Activated CD4-positive, alpha-beta T cell treated with anti-CD3 and anti-CD28 coated beads, Interleukin-2, amount 10 ng/mL, durations not matched to agents 7 days and 5 days (primary cell): ENCODE measurements around the gene LMF1. TPM values are rescaled to one million over a fixed set of nuclear protein-coding genes. Genes with fewer than 3 reads are reported as not detected.
A peak's percentile ranks its signal among the peaks of the same experiment; 100 is the strongest.

Experiments used
- CTCF ChIA-PET: fragments of 350-600 bp; sonication (Branson Sonifier 250); formaldehyde crosslinking; loops from one replicate; lab custom pipeline; 2021; ENCODE audit warnings: antibody characterized with exemption; lab: Charles Lee
- POLR2A ChIA-PET: fragments of 350-600 bp; sonication (Branson Sonifier 250); formaldehyde crosslinking; loops from one replicate; lab custom pipeline; 2021; ENCODE audit warnings: antibody characterized with exemption; lab: Charles Lee
- DNase-seq: peaks from one replicate; pipeline ENCODE4 v3.0.0-alpha.2; 2020
- H3K27ac Mint-ChIP-seq: one replicate; pipeline ENCODE4 v1.8.0; 2021; ENCODE audit warnings: mild to moderate bottlenecking, moderate library complexity, mixed read lengths
- H3K27me3 Mint-ChIP-seq: one replicate; pipeline ENCODE4 v1.8.0; 2021; ENCODE audit warnings: mixed read lengths
- H3K36me3 Mint-ChIP-seq: one replicate; pipeline ENCODE4 v1.8.0; 2021; ENCODE audit warnings: low read depth, mixed read lengths
- H3K4me1 Mint-ChIP-seq: one replicate; pipeline ENCODE4 v1.8.0; 2021; ENCODE audit warnings: mixed read lengths
- H3K4me3 Mint-ChIP-seq: one replicate; pipeline ENCODE4 v1.8.0; 2021; ENCODE audit warnings: mild to moderate bottlenecking, moderate library complexity, mixed read lengths
- H3K9me3 Mint-ChIP-seq: one replicate; pipeline ENCODE4 v1.8.0; 2021; ENCODE audit warnings: mixed read lengths
- total RNA-seq, 2 experiments: library from RNA; stranded (reverse); gene quantifications; one replicate each; pipeline ENCODE4 v1.2.3, GENCODE V29; 2021

The LMF1 gene
- total RNA-seq: 10 to 100 TPM; 20.5 to 23.0 TPM

DNA sequence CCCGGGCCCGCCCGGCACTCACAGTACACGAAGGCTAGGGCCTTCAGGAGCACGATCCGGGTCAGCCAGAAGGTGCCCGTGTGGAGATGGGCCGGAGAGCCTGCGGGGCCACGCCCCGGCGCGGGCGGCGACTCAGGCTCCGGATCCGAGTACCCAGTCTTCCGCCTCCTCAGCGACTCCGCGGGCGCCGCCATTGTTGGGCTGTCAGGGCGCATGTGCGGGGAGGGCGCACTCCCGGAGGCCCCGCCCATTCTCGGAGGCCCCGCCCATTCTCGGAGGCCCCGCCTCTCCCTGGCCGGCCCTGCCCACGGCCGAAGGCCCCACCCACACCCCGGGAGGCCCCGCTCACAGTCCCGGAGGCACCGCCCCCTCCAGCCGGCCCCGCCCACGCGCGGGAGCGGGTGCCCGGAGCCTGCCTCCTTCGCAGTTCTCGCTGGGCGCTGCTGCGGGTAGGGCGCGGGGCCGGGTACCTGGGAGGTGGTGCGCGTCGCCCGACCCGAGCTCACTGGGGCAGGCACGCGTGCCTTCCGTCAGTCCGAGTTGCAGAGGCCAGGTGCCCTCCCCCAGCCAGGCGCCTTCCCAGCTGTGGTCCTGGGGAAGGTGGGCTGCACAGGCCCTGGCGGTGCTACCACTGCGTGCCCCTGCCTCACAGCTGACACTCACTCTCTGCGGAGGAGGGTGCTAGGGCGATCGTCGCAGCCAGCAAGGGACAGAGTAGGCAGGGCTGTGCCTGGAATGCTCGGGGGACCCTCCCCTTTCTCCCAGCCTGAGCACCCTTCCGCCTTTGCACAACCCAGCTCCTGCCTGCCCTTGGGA lies at the start of gene LMF1:
Gene LMF1, minus strand, starts transcription at position 219 of the 816 bp plus-strand sequence. Its CDS starts 4 bp downstream, at position 215.
- Mint-ChIP-seq H3K27me3 (peaks cover 5% of the 10 kb centered on the region), H3K27ac (peak within 1 kb of the TSS; percentile 79), H3K4me3 (peak within 1 kb of the TSS; percentile 73), H3K9me3 (no peaks in the 10 kb centered on the region), H3K36me3 (peaks cover 7% of the 10 kb centered on the region), H3K4me1 (peaks cover 22% of the 10 kb centered on the region)
- POLR2A ChIA-PET: no interaction called here
- DNase-seq: peak; percentile 96
- CTCF ChIA-PET: interaction anchor here (1.4 kb wide), 1 partner anchor 11 kb away, joined by 5 read pairs; the partner anchor contains the start of gene SOX8

DNA sequence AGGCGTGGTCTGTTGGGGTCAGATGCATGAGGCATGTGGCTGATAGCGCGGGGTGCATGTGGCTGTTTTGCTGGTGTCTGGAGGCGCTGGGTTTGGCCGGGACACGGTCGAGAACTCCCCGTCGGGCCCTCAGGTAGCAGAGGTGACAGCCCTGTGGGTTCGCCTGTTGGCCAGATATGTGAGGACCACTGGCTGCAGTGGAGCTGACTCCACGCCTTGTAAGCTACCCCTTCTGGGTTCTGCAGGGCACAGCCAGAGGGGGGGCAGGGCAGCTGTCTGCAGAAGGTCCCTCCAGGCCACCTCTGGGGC lies 49.3 kb upstream of the LMF1 start:
- no peaks in the 10 kb centered on the region for H3K4me1 Mint-ChIP-seq

DNA sequence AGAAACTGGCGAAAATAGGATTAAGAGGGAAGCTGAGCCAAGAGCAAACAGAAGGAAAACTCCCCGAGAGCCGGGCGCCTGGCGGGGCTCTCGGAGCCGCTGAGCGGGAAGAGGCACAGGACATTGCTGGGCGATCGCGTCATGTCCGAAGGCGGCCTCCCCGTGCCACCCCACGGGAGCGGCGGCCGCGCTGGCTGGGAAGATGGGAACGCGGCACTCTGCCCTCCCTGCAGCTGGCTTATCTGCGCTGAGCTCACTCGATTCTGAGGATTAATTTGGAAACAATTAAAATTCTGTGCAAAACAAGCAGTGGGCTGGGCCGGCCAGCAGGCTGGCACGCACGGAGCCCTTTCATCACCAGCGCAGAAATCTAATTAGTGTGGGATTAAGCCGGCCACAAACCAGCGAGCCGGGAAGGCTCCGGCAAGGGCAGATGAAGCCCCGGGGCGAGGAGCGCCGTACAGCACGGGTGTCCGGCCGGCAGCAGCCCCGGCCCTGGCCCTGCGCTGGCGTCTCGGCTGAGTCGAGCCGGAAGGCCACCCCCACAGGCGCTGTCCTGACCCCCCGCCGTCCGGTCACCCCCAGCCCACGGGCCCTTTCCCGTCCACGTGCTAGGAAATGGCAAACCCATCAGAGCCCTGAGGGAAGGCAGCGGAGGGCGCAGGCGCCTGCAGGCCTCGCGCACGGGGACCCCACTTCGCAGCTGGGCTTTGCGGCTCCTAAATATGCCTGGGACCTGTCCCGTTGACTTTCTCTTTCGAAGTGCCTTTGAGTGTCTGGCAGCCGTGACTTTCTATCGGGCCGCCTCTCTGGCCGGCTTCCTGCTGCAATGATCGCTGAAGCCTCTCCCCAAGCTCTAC lies 48.7 kb upstream of the LMF1 start:
- no peak overlapping the region for H3K27ac Mint-ChIP-seq
- POLR2A ChIA-PET: no interaction called here
- H3K4me1 Mint-ChIP-seq: no peaks in the 10 kb centered on the region
- no peak for DNase-seq
- H3K9me3 Mint-ChIP-seq: no peaks in the 10 kb centered on the region
- H3K4me3 Mint-ChIP-seq: no peak overlapping the region
- H3K36me3 Mint-ChIP-seq: no peaks in the 10 kb centered on the region
- H3K27me3 Mint-ChIP-seq: no peaks in the 10 kb centered on the region
- CTCF ChIA-PET: no interaction called here

More for the DNA sequence above, 49.3 kb upstream of the LMF1 start:
- CTCF ChIA-PET: no interaction called here
- no peaks in the 10 kb centered on the region for H3K36me3 Mint-ChIP-seq
- DNase-seq: no peak
- H3K4me3 Mint-ChIP-seq: no peak overlapping the region
- no peak overlapping the region for H3K27ac Mint-ChIP-seq
- no peaks in the 10 kb centered on the region for H3K27me3 Mint-ChIP-seq
- H3K9me3 Mint-ChIP-seq: no peaks in the 10 kb centered on the region
- POLR2A ChIA-PET: no interaction called here

DNA sequence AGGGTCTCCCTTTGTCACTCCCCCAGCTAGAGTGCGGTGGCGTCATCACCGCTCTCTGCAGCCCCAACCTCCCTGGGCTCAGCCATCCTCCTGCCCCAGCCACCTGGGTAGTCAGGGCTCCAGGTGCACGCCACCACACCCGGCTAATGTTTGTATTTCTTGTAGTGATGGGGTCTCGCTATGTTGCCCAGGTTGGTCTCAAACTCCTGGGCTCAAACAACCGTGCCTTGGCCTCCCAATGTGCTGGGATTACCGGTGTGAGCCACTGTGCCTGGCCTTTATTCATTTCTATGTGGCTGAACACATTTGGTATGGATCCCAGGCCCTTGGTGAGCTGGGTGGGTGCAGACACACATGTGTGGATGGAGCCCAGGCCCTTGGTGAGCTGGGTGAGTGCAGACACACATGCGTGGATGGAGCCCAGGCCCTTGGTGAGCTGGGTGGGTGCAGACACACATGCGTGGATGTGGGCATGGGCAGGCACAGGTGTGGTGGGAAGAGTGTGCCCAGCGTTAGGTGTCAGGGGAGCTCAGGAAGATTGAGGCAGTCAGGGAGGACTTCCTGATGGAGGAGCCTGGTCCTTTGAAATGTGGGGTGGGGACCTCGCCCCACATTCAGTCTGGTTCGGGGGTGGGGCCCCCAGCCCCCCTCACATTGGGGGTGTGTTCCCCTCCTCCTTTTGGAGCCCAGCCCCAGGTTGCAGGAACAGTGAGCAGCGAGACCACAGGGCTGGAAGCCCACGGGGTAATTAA lies 47.8 kb upstream of the LMF1 start:
- no peaks in the 10 kb centered on the region for H3K27me3 Mint-ChIP-seq
- no peak overlapping the region for H3K4me3 Mint-ChIP-seq
- DNase-seq: no peak
- no peaks in the 10 kb centered on the region for H3K4me1 Mint-ChIP-seq
- no peaks in the 10 kb centered on the region for H3K9me3 Mint-ChIP-seq
- H3K27ac Mint-ChIP-seq: no peak overlapping the region
- POLR2A ChIA-PET: no interaction called here
- H3K36me3 Mint-ChIP-seq: no peaks in the 10 kb centered on the region
- CTCF ChIA-PET: no interaction called here

DNA sequence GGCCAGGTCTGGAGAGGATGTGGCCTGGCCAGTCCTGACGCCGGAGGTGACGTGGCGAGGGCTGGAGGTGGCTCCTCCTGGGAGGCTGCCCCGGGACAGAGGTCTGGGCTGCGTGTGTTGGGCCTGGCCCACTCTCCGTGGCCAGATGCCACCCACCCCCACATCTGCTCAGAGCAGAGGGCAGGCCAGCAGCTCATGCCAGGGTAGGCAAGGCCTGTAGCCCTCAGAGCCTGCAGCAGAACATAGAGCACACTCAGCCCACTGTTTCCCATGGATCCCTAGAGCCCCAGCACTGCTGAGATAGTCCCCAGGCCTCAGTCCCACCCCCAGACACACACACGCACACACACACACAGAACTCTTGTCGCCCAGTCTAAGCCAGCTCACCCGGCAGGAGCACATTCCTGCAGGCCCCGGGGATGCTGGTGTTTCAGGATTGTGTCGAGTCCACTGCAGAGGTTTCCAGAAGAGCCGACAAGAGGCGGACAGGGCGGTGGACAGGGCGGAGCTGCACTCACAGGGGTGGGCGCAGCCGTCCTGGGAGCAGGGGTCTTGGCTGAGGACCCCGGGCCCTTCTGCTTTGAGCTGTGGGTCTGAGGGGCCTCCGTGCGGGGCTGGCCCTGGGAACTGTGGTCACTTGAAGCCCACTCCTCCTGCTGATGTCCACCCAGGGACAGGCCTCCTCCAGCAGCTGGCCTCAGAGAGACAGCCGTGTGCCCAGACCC lies 44.1 kb upstream of the LMF1 start:
- no peak for DNase-seq
- ChIA-PET CTCF (interaction anchor here (0.5 to 1.0 kb wide), 2 partner anchors 42 to 1343 kb away, joined by 3 read pairs; no protein-coding TSS in a partner anchor), POLR2A (no interaction called here)
- H3K36me3 Mint-ChIP-seq: no peaks in the 10 kb centered on the region
- no peaks in the 10 kb centered on the region for H3K9me3 Mint-ChIP-seq
- H3K27ac Mint-ChIP-seq: no peak overlapping the region
- no peaks in the 10 kb centered on the region for H3K4me1 Mint-ChIP-seq
- no peaks in the 10 kb centered on the region for H3K27me3 Mint-ChIP-seq
- H3K4me3 Mint-ChIP-seq: no peak overlapping the region

DNA sequence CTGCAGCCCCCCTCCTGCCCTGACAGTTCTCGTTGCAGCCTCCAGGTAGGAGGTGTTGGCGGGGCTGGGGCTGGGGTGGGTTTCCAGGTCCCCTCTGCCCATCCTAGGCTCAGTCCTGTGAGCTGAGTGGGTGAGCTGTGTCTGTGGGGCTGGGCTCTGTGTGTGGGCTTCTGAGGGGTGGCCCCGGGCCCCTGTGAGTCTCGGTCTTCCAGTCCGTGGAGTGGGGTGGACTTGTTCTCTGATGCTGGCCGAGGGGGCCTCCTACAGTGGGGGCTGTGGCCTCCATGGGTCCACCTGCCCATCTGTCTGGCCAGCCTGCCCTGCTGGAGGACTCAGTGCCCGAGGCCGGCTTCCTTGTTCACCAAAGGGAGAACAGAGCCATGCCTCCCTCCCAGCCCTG lies 43.4 kb upstream of the LMF1 start:
- Mint-ChIP-seq H3K9me3 (no peaks in the 10 kb centered on the region), H3K4me3 (no peak overlapping the region), H3K4me1 (no peaks in the 10 kb centered on the region), H3K27me3 (no peaks in the 10 kb centered on the region), H3K36me3 (no peaks in the 10 kb centered on the region), H3K27ac (no peak overlapping the region)
- POLR2A ChIA-PET: no interaction called here
- CTCF ChIA-PET: no interaction called here
- no peak for DNase-seq

DNA sequence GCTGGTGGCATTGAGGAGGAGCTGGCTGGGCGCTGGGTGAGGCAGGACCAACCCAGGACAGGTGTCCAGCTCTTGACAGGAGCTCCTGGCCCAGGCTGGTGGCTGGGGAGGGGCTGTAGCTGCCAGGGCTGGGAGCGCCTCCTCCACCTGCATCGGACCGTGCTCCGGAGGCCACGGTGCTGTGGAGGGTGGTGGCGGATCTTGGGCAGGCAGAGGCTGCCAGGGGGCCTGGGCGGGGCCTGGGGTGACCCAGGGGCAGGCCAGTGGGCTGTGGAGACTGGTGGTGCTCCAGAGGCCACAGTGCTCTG lies 42.8 kb upstream of the LMF1 start:
- CTCF ChIA-PET: no interaction called here
- Mint-ChIP-seq H3K9me3 (no peaks in the 10 kb centered on the region), H3K27me3 (peaks cover 4% of the 10 kb centered on the region), H3K36me3 (no peaks in the 10 kb centered on the region), H3K4me3 (no peak overlapping the region), H3K4me1 (no peaks in the 10 kb centered on the region), H3K27ac (no peak overlapping the region)
- no peak for DNase-seq
- POLR2A ChIA-PET: no interaction called here

DNA sequence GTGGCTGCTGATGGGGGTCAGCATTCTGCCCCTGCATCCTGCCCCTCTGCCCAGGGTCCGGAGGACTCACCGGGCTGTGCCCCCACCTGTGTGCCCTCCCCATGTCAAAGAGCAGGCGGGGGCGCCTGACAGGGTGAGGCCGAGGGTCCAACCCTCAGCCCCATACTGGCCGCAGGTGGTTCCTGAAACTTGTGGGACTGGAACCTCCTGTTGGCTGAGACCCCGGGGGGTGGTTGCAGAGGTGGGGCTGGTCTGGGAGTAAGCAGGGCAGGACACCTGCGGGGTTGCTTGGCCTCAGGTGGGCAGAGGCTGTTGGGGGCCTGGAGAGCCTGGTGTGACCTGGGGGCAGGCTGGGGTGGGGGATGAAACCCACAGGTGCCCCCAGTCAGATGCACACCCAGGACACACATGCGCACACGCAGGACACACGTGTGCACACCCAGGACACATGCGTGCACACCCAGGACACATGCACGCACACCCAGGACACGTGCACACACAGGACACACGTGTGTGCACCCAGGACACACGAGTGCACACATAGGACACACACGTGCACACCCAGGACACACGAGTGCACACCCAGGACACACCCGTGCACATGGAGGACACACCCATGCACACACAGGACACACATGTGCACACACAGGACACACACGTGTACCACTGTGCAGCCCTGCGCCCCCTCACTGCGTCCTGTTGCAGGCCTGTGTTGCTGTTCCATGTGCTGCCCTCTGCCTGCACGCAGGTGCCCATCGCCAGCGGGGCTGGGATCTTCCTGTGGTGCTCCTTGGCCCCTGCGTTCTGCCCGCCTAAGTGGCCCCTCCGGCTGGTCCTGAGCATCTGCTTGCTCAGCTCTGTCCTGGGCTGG lies 42.2 kb upstream of the LMF1 start:
- Mint-ChIP-seq H3K4me1 (no peaks in the 10 kb centered on the region), H3K27ac (no peak overlapping the region), H3K27me3 (peaks cover 4% of the 10 kb centered on the region), H3K4me3 (no peak overlapping the region), H3K36me3 (no peaks in the 10 kb centered on the region), H3K9me3 (no peaks in the 10 kb centered on the region)
- ChIA-PET CTCF (no interaction called here), POLR2A (no interaction called here)
- DNase-seq: no peak

DNA sequence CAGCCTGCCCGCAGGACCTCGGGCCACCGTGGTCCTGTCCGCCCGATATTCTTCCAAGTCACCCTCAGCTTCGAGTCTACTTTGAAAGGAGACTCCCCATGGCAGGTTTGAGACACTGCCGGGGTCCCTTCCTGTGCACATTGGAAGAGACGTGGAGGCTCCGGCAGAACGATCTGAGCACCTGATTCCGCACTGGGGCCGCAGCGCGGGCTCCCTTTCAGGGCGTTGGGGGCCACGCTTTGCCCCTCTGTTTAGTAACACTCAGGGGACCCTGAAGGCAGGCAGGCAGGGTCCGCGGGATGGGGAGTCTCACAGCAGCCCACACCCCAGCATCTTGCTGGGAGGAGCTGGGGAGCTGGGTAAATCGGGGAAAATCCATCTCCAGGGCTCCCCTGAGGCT lies 41.4 kb upstream of the LMF1 start:
- peaks cover 4% of the 10 kb centered on the region for H3K27me3 Mint-ChIP-seq
- no peak for DNase-seq
- no peak overlapping the region for H3K27ac Mint-ChIP-seq
- H3K36me3 Mint-ChIP-seq: no peaks in the 10 kb centered on the region
- ChIA-PET POLR2A (no interaction called here), CTCF (no interaction called here)
- H3K9me3 Mint-ChIP-seq: no peaks in the 10 kb centered on the region
- H3K4me3 Mint-ChIP-seq: no peak overlapping the region
- H3K4me1 Mint-ChIP-seq: no peaks in the 10 kb centered on the region

DNA sequence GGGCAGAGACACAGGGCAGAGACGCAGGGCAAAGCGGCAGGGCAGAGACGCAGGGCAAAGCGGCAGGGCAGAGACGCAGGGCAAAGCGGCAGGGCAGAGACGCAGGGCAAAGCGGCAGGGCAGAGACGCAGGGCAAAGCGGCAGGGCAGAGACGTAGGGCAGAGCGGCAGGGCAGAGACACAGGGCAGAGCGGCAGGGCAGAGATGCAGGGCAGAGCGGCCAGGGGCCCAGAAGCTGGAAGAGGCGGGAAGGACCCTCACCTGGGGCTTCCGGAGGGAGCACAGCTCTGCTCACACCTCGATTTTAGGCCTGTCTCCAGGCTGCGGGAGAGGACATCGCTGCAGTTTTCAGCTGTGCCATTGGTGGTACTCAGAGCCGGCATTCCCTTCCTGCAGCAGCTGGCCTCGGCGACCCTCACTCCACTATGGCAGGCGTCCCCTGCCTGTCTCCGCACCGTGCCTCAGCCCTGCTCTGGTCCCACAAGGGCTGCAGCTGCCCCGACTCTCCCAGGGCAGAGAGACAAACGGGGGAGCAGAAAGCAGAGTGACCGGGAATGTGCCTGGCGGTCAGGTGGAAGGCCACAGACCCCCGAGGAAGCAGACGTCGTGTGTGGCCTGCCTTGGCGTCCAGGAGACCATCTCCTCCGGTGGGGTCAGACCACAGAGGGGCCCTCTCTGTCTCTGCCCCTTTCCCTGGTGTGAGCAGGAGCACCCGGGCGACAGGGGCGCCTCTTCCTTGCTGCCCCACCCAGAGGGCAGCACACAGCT lies 40.7 kb upstream of the LMF1 start:
- H3K27me3 Mint-ChIP-seq: peaks cover 4% of the 10 kb centered on the region
- no peak for DNase-seq
- H3K9me3 Mint-ChIP-seq: no peaks in the 10 kb centered on the region
- no peaks in the 10 kb centered on the region for H3K36me3 Mint-ChIP-seq
- no peak overlapping the region for H3K4me3 Mint-ChIP-seq
- no peak overlapping the region for H3K27ac Mint-ChIP-seq
- no peaks in the 10 kb centered on the region for H3K4me1 Mint-ChIP-seq
- POLR2A ChIA-PET: no interaction called here
- CTCF ChIA-PET: no interaction called here

DNA sequence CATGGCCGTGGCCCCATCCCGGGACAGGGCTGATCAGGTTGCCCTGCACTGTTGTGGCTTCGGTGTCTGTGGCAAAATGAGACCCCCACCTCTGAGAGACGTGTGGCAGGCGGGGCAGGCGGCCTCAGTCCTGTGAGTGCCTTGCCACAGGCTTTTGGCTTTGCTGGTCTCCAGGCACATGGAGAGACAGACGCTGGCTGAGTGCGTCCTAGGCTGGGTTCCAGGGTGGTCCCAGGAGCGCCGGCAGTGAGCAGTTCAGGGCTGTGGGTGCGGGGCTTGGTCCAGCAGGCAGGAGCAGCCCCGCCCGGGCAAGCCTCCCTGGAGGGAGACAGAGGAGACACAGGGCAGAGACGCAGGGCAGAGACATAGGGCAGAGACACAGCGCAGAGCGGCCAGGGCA lies 40.0 kb upstream of the LMF1 start:
- POLR2A ChIA-PET: no interaction called here
- H3K4me3 Mint-ChIP-seq: no peak overlapping the region
- CTCF ChIA-PET: no interaction called here
- DNase-seq: no peak
- no peaks in the 10 kb centered on the region for H3K9me3 Mint-ChIP-seq
- peaks cover 6% of the 10 kb centered on the region for H3K27me3 Mint-ChIP-seq
- H3K27ac Mint-ChIP-seq: peak overlapping the region; percentile 50
- H3K36me3 Mint-ChIP-seq: no peaks in the 10 kb centered on the region
- peaks cover 3% of the 10 kb centered on the region for H3K4me1 Mint-ChIP-seq
